ENCODE measurements around the gene NTRK2.

NTRK2 gene

GRCh38 chr9:84940294-84940693 is 270.8 kb downstream of the NTRK2 start:
- Histone ChIP-seq H4K20me1 (ENCODE audit: insufficient read depth, low read length) (no peaks in the 10 kb centered on the region), H3F3A (ENCODE audit: insufficient read depth, low read length) (no peaks in the 10 kb centered on the region), H3K9me2 (ENCODE audit: low read depth, low read length) (no peaks in the 10 kb centered on the region), H2AFZ (ENCODE audit: low read length) (no peak overlapping the region), H3K9ac (ENCODE audit: low read length) (no peak overlapping the region), H3K4me3 (ENCODE audit: low read depth, low read length, poor library complexity, severe bottlenecking) (no peak overlapping the region), H3K27me3 (ENCODE audit: insufficient read depth, low read length) (no peaks in the 10 kb centered on the region), H3K4me2 (ENCODE audit: low read length) (no peak overlapping the region), H3K79me2 (ENCODE audit: insufficient read depth, low read length) (no peaks in the 10 kb centered on the region), H3K36me3 (ENCODE audit: insufficient read depth, low read length) (no peaks in the 10 kb centered on the region), H3K4me1 (ENCODE audit: insufficient read depth, low read length, severe bottlenecking) (no peaks in the 10 kb centered on the region), H3K9me3 (ENCODE audit: low read length) (no peaks in the 10 kb centered on the region), H3K27ac (ENCODE audit: low read depth, low read length, poor library complexity, severe bottlenecking) (no peak overlapping the region)
- TF ChIP-seq, protein P1, sequence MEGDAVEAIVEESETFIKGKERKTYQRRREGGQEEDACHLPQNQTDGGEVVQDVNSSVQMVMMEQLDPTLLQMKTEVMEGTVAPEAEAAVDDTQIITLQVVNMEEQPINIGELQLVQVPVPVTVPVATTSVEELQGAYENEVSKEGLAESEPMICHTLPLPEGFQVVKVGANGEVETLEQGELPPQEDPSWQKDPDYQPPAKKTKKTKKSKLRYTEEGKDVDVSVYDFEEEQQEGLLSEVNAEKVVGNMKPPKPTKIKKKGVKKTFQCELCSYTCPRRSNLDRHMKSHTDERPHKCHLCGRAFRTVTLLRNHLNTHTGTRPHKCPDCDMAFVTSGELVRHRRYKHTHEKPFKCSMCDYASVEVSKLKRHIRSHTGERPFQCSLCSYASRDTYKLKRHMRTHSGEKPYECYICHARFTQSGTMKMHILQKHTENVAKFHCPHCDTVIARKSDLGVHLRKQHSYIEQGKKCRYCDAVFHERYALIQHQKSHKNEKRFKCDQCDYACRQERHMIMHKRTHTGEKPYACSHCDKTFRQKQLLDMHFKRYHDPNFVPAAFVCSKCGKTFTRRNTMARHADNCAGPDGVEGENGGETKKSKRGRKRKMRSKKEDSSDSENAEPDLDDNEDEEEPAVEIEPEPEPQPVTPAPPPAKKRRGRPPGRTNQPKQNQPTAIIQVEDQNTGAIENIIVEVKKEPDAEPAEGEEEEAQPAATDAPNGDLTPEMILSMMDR (IDR thresholded peaks at IDR 0.05; ENCODE audit: low read length) = no peak
- no peak for TF ChIP-seq EZH2 (IDR thresholded peaks at IDR 0.05; ENCODE audit: borderline replicate concordance, low read length)

- H4K20me1 ChIP-seq (ENCODE audit: insufficient read depth, low read length) = no peaks in the 10 kb centered on the region
- no peak for TF ChIP-seq EZH2 (IDR thresholded peaks at IDR 0.05; ENCODE audit: borderline replicate concordance, low read length)
- TF ChIP-seq, protein P1 (IDR thresholded peaks at IDR 0.05; ENCODE audit: low read length) = no peak
Measured at GRCh38 chr9:84941792-84942191, 272.3 kb downstream of the NTRK2 start.

GRCh38 chr9:84943482-84944050 is 274.0 kb downstream of the NTRK2 start:
- no peak for TF ChIP-seq EZH2 (IDR thresholded peaks at IDR 0.05; ENCODE audit: borderline replicate concordance, low read length)
- TF ChIP-seq, protein P1 (IDR thresholded peaks at IDR 0.05; ENCODE audit: low read length) = no peak
- no peaks in the 10 kb centered on the region for H3F3A ChIP-seq (ENCODE audit: insufficient read depth, low read length)
- H3K9ac ChIP-seq (ENCODE audit: low read length) = no peak overlapping the region
- H2AFZ ChIP-seq (ENCODE audit: low read length) = no peak overlapping the region
- H3K4me2 ChIP-seq (ENCODE audit: low read length) = no peak overlapping the region
- H3K9me3 ChIP-seq (ENCODE audit: low read length) = no peaks in the 10 kb centered on the region
- H4K20me1 ChIP-seq (ENCODE audit: insufficient read depth, low read length) = no peaks in the 10 kb centered on the region
- H3K27ac ChIP-seq (ENCODE audit: low read depth, low read length, poor library complexity, severe bottlenecking) = no peak overlapping the region
- no peaks in the 10 kb centered on the region for H3K79me2 ChIP-seq (ENCODE audit: insufficient read depth, low read length)
- no peaks in the 10 kb centered on the region for H3K27me3 ChIP-seq (ENCODE audit: insufficient read depth, low read length)
- H3K4me1 ChIP-seq (ENCODE audit: insufficient read depth, low read length, severe bottlenecking) = no peaks in the 10 kb centered on the region
- H3K9me2 ChIP-seq (ENCODE audit: low read depth, low read length) = no peaks in the 10 kb centered on the region
- H3K36me3 ChIP-seq (ENCODE audit: insufficient read depth, low read length) = no peaks in the 10 kb centered on the region
- no peak overlapping the region for H3K4me3 ChIP-seq (ENCODE audit: low read depth, low read length, poor library complexity, severe bottlenecking)

More at GRCh38 chr9:84941792-84942191, 272.3 kb downstream of the NTRK2 start:
- H2AFZ ChIP-seq (ENCODE audit: low read length) = no peak overlapping the region
- H3K27ac ChIP-seq (ENCODE audit: low read depth, low read length, poor library complexity, severe bottlenecking) = no peak overlapping the region
- no peak overlapping the region for H3K9ac ChIP-seq (ENCODE audit: low read length)
- H3K4me3 ChIP-seq (ENCODE audit: low read depth, low read length, poor library complexity, severe bottlenecking) = no peak overlapping the region
- H3F3A ChIP-seq (ENCODE audit: insufficient read depth, low read length) = no peaks in the 10 kb centered on the region
- no peaks in the 10 kb centered on the region for H3K27me3 ChIP-seq (ENCODE audit: insufficient read depth, low read length)
- H3K79me2 ChIP-seq (ENCODE audit: insufficient read depth, low read length) = no peaks in the 10 kb centered on the region
- no peaks in the 10 kb centered on the region for H3K9me2 ChIP-seq (ENCODE audit: low read depth, low read length)
- H3K36me3 ChIP-seq (ENCODE audit: insufficient read depth, low read length) = no peaks in the 10 kb centered on the region
- H3K4me2 ChIP-seq (ENCODE audit: low read length) = no peak overlapping the region
- no peaks in the 10 kb centered on the region for H3K4me1 ChIP-seq (ENCODE audit: insufficient read depth, low read length, severe bottlenecking)
- no peaks in the 10 kb centered on the region for H3K9me3 ChIP-seq (ENCODE audit: low read length)
